GM19351 (cell line): ENCODE data around the gene TMEM191B.
"Not testable (repeated sequence)": the region's sequence is repeated elsewhere in the genome, so short reads cannot be mapped to it uniquely, and the experiment has no call there.

Experiments
- ATAC-seq: cut with Tn5 transposase; IDR thresholded peaks from one replicate; pipeline ENCODE4 v1.9.1; 2021; ENCODE audit warnings: mild to moderate bottlenecking, moderate library complexity; ENCODE audit not compliant: unreplicated experiment

The TMEM191B gene

DNA sequence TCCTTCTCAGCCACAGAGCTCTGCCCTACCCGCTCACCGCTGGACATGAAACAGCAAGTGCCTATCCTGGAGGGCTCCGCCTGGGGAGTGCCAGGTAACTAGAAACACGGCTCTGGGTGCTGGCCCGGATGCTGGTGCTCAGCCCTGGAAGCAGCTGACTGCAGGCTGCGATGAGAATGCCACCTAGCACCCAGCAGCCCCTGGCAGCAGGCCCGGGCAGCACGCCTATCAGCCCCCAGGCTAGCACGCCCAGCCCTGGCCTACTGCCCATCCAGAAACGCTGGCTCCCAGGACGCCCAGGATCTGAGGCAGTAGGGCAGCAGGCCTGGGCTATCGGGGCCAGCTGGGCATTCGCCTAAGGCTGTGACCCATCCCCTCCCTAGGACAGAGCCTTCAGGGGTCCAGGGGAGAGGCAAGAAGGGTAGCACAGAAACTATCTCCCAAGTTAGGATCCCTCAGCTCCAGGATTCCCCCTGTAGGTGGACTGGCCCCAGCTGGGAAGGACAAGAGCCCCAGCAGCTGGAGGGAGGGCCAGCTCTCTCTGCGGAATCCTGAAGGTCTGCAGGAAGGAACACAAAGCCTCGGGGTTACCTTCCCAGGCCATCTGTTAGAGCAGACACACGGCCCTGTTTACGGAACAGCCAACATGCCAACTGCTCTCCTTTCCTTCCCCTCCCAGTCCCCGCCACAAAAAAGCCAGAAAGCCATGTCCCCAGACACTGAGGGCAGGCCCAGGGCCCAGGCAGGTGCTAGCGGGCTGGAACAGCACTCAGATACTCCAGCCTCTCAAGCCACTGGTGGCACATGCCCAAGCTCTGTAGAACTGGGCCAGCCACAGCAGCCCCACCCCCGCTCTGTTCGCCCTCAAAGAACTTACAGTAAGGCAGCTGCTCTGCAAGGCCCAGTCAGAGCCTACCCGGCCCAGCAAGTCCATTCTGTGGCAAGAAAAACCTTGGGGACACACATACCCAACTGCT lies 27.0 kb downstream of the TMEM191B start:
- not testable (repeated sequence) for ATAC-seq

DNA sequence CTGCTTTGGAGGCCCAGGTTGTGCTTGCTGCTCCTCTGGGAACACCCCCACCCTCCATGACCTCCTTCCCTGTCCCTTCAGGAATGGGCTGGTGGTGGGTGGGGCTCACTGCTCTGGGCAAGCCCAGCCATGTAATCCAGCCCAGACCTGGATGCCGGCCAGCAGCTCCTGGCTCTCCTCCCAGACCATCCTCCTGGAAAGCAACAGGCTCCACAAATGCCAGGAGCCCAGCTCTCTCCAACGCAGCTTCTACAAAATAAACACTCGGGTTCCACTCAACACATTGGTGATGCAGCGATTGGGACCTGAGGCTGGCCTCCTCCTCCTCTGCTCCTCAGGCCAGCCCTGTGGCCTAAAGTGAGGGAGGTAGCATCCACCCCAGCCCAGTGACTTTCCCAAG lies 30.9 kb downstream of the TMEM191B start:
- ATAC-seq: not testable (repeated sequence)

DNA sequence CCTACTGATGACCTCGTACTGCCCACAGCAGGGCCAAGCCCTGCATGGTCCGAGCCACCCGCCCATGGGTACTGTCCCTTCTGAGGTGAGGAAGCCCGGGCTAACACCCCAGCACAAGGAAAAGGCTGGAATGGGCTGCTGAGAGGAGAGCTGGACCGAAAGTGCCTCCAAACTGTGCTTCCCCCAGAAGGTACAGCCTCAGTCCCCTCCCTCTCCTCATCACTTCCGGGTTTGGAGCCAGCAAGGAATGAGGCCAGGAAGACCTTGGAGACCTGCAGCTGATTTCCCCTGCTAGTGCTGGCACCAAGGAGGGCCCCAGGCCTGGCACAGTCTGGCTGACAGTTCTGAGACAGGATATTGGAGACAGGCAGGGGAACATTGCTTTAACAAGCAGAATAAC lies 31.3 kb downstream of the TMEM191B start:
- ATAC-seq: not testable (repeated sequence)

DNA sequence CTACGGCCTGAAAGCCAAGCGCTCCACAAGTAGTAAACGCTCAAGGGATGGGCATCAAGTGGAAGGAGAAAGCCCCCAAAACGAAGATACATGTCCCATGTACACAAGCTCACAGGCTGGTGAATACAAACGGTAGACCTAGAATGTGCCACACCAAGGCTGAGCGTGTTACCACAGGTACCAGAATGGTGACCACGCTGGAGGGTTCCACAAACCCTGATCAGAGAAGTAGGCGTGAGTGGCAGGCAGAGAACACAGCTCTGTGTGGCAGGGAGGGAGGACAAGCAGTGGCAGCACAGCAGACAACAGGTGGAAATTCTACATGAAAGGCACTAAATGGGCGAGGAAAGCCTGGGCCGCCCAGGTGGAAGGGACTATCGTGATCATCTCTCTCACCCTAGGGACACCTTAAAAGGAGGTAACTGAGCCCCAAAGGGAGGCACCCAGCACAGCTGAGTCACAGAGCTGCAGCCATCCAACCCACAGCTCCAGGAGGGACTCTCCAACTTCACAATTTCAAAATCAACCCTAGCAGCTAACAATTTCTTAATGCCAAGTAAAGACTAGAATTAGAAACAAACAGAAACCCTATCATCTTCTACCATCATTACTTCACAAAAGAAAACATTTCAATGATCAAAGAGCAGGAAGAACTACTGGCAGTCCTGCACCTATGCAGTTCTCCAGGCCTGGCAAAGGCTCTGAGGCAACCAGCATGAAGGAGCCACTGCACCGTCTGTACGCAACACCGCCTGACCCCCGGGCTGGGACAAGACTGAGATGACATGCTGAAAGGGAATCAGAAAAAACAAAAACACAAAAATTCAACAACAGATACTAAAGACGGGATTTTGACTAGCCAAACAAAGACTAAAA lies 32.7 kb downstream of the TMEM191B start:
- ATAC-seq: not testable (repeated sequence)

DNA sequence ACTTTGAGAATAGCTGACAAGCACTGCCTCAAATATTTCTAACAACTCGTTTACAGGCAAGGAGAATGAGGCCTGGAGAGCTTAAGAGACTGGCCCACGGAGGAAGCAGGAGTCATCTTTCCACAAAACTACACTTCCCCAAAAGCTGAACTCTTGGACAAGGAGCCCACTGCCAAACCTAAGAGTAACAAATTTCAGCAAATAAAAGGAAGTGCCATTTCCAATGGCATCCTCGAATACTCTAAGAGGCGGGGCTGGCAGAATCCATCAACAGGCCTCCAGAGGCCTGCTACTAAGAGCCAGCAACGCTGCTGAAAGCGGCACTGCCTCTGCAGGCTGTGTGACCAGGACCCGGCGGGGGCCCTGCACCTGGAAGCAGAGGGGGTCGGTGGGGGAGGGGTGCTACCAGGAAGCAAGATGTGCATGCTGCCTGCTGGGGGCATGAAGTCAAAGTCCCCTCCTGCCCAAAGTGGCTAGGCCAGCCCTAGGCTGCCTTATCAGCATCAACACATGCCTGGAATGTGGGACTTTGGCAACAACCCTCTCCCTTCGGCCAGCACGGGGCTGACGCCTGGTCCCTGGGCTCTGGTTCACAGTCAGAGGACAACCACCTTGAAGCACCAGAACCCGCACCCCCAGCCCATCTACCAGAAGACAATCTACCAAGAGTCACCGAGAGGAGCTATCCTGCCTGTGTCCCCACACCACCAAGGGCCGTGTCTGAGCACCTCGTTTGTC lies 43.1 kb downstream of the TMEM191B start:
- not testable (repeated sequence) for ATAC-seq

DNA sequence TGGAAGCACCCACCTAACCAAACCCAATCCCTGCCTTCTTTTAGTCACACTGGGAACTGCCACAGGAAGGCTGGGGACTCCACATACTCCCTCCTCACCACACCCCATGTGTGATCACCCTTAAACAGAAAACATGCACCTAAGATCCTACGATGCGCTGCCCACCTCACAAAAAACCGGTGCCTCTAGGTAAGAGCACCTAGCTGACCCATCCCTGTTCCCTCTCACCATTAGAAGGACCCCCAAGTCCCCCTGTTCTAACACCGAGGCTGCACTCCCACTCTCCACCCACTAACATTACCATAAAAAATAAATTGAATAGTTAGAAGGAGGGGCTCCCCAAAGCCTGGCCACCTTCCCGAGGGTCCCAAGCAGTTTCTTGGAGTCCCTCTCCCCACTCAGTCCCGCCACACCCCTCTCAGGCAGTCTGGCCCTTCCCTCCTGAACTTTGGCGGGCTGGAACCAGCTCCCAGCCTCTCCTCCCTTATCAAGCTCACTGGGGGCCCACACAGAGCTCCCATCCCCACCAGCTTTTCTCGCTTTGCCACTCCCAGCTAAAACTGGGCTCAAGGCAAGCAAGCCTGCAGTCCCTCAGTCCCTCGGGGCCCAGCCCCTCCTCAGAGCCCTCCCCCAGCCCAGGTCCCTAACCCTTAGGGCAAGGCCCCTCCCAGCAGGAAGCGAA lies 46.0 kb downstream of the TMEM191B start:
- ATAC-seq: not testable (repeated sequence)

DNA sequence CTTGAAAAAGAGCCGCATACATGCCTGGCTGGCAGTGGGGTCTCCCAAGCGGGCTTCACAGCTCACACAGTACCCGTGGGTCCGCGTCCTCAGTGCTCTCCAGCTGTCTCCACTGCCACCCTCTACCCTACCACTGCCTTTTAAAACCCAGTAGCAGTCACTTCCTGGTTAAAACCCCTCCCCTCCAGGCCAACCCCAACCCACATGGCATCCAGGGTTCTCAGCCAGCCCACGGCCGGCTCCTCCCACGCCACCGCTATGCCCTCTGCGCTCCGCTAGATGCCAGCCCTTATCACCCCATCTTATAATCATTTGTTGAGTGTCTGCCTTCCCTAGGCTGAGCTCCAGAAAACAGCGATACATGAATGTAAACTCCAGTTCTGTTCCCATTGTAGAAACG lies 47.0 kb downstream of the TMEM191B start:
- not testable (repeated sequence) for ATAC-seq

DNA sequence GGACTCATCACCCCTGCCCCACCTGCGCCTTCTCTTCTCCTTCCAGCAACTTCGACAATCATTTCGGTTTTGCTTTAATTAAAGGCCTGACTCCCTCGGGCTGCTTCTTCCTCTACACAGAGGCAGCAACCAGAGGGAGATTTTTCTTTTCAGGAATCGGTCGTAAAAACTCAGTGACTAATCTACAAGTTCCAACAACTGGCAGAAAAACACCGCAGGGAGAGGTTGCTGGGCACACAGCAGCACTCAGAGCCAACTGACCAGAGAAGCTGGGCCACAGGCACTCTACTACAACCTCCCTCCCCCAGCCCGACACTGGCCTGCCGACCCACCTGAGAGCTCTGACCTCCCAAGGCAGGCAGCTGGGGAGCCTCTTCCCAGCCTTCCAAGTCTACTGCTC lies 48.1 kb downstream of the TMEM191B start:
- ATAC-seq: not testable (repeated sequence)

DNA sequence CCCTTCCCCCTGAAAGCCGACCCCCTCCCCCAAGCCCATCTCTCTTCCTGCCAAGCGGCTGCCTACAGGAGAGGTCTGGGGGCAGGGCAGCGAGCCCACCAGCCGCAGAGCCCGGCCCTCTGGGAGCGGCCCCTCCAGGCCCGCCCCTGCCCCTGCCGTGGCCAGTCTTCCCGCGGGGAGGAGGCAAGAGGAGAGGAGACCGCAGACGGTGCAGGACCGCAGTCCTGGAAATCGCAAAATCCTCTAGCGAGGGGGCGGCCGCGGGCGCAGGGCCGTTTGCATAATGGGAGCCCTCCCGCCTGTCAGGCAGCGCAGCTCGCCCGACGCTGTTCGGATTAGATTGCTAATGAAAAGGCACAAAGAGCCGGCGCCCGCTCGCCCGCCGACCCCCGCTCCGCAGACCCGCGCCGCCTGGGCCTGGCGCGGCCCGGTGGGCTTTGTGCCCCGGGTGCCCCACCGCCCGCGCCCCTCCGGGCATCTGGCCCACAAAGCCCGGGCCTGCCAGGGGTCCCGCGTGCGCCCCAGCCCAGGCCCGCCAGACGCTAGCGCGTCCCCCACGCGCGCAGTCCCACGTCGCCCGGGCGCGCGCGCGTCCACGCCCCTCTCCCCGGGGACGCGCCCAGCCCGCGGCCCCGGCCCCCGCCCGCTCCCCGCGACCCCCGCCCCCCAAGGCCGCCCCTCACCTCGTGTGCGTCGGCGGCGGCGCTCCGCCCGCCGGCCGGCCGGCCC lies 49.7 kb downstream of the TMEM191B start:
- not testable (repeated sequence) for ATAC-seq

DNA sequence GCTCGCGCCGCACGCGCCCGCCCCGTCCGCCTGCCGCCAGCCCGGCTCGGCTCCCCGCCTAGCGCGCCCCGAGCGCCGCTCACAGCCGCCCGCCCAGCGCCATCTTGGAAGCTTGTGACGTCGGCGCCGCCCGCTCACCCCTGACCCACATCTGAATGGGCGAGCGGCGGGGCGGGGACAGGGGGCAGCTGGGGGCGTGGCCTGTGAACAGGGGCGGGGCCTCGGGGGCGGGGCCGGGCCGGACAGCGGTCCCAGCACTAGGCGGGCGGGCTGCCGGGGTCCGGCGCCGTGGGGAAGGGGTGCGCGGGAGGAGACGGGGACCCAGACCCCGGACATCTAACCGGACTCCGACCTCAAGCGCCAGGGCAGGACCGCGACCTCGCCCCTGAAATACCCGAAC lies 50.2 kb downstream of the TMEM191B start:
- ATAC-seq: not testable (repeated sequence)
